HG03060 (cell line): ENCODE results near the gene EFNA4.

ENCODE experiments used
- ATAC-seq: cut with Tn5 transposase; IDR thresholded peaks from one replicate; pipeline ENCODE4 v1.9.1; 2021; ENCODE audit warnings: low read depth, moderate number of reproducible peaks; ENCODE audit not compliant: unreplicated experiment

Gene EFNA4, protein sequence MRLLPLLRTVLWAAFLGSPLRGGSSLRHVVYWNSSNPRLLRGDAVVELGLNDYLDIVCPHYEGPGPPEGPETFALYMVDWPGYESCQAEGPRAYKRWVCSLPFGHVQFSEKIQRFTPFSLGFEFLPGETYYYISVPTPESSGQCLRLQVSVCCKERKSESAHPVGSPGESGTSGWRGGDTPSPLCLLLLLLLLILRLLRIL

DNA sequence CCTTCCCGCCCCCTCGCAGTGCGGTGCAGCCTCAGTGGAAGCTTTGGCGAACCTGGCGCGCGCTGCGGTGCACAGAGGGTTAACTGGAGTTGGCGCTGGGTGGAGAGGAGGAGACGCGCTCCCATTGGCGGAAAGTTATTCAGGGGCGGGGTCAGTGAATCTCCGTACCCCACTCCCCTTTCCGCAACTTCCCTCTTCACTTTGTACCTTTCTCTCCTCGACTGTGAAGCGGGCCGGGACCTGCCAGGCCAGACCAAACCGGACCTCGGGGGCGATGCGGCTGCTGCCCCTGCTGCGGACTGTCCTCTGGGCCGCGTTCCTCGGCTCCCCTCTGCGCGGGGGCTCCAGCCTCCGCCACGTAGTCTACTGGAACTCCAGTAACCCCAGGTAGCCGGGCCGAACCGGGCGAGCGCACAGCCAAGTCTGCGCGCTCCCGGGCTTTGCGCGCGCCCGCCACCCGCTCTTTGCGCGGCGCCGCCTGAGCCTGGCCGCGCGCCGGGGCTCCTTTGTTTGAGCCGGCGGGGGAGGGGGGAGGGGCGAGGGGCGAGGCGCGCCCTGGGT is at the start of gene EFNA4:
Gene EFNA4 (plus strand): TSS at position 191 of the 561 bp plus-strand sequence. CDS start 84 bp downstream, at position 275.
- ATAC-seq = no peak

DNA sequence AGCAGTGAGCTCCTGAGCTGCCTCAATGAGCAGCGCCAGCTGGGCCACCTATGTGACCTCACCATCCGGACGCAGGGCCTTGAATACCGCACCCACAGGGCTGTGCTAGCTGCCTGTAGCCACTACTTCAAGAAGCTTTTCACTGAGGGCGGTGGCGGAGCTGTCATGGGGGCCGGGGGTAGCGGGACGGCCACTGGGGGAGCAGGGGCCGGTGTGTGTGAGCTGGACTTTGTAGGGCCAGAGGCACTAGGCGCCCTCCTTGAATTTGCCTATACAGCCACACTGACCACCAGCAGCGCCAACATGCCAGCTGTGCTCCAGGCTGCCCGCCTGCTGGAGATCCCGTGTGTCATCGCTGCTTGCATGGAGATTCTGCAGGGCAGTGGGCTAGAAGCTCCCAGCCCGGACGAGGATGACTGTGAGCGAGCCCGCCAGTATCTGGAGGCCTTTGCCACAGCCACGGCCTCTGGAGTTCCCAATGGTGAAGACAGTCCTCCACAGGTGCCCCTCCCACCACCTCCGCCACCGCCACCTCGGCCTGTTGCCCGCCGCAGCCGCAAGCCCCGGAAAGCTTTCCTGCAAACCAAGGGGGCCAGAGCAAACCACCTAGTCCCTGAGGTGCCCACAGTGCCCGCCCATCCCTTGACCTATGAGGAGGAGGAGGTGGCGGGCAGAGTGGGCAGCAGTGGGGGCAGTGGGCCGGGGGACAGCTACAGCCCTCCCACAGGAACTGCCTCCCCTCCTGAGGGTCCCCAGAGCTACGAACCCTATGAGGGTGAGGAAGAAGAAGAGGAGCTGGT is 48.6 kb upstream of the EFNA4 start:
- ATAC-seq = no peak

DNA sequence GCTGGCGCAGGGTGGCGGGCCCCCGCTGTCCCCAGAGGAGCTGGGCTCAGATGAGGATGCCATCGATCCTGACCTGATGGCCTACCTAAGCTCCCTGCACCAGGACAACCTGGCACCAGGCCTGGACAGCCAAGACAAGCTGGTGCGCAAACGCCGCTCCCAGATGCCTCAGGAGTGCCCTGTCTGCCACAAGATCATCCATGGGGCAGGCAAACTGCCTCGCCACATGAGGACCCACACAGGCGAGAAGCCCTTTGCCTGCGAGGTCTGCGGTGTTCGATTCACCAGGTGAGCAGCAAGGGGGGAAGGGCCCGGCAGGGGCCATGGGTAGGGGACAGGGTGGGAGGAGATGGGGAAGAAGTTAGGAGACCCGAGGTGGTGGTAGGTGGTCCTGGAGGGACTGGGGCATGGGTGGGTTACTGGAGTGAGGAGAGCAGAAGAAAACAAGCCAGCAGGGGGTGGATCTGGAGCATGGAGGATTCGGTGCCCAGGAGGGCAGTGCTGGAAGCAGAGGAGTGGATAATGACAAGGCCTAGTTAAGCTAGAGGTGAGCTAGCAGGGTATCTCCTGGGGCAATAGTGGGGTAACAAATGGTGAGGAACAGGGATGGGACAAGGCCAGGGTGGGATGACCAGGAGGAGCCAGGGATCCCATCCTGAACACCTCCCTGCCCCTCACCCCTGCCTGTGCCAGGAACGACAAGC is 47.9 kb upstream of the EFNA4 start:
- no peak for ATAC-seq

DNA sequence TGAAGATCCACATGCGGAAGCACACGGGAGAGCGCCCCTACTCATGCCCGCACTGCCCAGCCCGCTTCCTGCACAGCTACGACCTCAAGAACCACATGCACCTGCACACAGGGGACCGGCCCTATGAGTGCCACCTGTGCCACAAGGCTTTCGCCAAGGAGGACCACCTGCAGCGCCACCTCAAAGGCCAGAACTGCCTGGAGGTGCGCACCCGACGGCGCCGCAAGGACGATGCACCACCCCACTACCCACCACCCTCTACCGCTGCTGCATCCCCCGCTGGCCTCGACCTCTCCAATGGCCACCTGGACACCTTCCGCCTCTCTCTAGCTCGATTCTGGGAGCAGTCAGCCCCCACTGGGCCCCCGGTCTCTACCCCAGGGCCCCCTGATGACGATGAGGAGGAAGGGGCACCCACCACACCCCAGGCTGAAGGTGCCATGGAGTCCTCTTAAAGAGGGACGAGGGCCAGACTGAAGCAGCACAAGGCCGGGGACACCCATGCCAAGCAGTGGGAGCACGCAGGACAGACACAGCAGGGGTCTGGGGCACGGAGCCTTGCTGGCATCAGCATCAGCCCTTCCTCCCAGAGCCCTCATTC is 47.2 kb upstream of the EFNA4 start:
- ATAC-seq = no peak

DNA sequence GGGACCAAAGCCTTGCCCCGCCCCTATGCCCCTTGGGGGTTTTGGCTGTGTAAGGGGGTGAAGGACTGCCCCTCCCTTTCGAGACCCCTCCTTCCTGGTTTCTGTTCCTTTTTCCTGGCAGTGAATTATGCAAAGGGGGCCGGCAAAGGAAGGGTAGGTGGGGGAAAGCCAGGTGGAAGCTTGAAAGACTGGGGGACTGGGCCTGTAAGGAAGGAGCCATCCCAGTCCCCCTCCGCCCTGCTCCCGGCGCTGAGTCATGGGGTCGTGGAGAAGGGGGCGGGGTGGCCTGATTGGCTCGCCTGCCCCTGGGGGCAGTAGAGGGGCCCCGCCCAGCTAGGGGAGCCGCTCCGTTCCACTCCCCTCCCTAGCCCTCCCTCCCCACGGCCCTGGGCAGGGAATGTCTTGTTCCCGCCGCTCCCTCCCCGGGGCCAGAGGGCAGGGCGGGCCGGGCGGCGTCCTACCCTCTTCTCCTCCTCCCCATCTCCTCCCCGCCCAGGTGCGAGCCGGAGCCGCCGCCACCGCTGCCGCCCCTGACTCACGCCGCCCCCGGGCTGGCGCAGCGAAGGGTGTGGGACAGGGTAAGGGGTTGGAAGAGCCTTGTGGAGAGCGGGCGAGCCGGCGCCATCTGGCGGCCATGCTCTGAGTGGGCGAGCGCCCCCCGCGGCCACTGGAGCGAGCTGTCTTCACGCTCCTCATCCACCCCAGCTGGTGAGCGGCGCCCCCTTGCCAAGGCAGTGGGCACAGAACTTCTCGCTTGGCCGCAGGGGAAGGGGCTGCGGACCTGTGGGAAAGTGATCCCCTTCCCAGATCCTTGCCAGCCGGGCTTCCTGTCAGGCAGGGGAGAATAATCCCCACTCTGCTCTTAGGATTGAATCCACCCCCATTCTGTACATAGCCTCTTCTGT is 46.2 kb upstream of the EFNA4 start:
- no peak for ATAC-seq

DNA sequence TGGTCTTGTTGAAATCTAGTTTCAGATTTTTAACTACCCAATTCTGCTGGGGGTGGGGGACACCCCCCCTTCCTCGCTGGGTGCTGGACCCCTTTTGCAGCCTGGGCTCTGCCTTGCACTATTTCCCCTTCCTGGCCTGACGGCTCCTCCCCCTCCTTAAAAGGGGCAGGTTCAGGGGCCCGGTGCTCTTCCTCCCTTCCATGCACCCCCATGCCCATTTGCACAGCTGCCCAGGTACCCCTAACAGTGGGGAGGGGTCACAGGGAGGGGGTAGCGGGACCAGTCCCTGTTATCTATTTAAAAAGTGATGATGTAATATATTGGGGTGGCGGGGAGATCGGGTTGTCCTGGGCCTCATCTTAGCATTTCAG is 45.6 kb upstream of the EFNA4 start:
- no peak for ATAC-seq

DNA sequence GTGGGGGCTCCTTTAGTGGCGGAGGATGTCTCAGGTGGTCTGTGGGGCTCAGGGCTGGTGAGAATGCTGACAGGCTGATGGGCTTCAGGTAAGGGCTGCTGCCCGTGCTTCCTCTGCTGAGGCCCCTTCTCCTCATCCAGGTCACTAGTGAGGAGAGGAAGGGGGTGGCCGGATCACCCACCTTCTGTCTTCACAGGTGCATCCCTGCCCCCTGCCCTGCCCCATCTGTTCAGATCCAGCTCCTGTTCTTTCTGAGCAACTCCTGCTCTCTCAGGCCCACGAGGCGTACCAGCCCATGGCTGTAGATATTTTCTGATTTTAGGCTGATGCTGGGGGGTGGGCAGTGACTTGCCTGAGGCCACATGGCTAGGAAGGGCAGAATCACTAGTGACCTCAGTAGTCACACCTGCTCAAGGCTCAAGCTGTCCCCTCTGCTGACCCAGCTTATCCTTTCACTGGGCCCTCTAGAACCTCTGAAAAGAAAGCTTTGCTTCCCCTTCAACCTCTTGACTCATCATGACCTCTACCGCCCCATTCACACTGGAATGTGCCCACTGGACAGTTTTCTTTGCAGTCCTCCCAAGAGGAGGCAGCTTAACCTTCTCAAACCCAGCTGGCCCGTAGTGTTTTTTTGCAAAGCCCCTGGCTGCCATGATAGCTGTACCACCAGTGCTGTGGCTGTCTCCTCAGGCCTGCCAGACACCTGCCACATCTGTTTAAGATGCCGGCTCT is 44.8 kb upstream of the EFNA4 start:
- no peak for ATAC-seq

DNA sequence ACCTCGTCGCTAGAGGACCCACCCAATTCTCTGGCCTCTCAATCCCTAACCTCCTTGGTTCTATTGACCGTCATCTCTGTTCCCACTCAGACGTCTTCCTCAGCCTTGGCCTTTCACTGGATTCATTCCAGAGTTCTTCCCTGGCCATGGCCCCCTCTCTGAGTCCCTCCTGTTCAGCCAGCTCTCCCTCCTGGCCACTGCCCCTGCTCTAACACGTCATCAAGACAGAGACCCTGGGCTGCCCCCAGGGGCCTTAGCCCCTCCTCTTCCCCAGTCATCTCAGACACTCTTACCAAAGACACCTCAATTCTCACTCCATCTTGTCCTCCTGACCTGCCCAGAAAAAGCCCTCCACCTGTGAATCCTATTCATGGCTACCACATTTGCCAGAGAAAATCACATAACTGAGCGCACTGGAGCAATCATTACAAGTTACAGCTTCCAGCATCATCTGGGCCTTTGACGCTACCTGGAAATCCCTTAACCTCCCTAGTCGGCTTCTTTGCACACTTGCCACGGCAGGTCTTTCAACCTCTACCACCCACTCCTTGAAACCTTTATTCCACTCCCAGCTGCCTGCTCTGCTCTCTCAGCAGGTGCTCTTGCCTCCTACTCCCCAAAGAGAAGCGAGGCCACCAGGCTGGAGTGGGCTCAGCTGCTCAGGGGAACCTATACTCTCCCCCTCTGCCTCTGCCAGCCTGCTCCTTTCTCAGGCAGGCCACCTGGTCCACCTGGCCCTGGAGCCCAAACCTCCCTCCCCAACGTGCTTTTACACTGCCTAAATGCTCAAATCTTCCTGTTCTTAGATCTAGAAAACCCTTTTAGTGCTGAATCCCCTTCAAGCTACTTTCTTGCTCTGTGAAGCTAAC is 43.9 kb upstream of the EFNA4 start:
- no peak for ATAC-seq

DNA sequence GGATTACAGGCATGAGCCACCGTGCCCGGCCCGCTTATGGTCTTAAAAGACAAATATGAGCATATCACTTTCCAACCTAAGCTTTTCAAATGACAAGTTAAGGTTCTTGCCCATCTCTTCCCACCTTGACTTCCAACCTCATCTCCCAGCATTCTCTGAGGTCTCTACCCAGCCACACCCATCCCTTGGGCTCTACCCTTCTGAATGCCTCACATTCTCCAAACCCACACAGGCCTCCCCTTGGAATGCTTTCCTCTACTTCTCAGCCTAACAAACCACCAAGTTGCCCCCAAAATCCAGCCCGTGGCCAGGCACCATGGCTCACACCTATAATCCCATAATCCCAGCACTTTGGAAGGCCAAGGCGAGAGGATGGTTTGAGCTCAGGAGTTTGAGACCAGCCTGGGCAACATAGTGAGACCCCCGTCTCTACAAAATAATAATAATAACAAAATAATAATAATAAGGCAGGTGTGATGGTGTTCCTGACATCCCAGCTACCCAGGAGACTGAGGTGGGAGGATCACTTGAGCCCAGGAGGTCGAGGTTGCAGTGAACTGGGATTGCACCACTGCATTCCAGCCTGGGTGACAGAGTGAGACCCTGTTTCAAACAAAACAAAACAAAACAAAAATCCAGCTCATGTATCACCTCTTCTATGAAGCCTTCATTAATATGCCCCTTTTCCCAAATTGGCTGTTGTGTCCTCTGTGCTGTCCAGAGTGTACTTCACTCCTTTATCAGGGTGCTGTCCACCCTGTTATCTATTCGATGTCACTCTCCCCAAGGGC is 41.2 kb upstream of the EFNA4 start:
- no peak for ATAC-seq

DNA sequence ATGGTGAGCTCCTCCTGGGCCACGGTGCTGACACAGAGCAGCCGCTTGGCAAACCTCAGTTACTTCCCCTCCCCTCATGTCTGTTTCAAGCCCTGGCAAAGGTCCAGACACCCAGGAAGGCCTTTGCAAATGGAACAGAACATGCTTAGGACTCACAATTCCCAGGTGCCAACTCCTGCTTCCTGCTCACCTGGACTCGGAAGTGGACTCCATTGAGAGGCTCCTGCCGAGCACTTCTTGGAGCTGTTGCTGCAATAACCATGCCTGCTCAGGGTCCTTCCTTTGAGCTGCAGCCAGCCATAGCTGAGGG is 40.7 kb upstream of the EFNA4 start:
- no peak for ATAC-seq

DNA sequence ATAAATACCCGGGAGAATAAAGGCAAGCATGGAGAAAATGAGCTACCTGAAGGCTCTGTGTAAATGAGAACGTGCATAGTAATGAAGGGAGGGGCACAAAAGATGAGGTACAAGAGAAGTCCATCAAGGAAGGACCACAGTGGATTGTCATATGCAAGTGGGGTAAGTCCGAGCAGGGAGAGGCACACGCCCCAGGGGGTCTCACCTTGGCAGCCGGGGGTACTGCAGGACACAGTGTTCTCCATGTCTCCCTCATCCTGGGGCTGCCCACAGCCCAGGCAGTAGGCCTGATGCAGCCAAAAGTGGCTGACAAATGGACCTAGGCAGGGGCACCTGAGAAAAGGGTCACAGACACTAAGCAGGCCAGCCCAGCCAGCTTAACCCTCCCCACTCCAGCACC is 39.9 kb upstream of the EFNA4 start:
- ATAC-seq = no peak

DNA sequence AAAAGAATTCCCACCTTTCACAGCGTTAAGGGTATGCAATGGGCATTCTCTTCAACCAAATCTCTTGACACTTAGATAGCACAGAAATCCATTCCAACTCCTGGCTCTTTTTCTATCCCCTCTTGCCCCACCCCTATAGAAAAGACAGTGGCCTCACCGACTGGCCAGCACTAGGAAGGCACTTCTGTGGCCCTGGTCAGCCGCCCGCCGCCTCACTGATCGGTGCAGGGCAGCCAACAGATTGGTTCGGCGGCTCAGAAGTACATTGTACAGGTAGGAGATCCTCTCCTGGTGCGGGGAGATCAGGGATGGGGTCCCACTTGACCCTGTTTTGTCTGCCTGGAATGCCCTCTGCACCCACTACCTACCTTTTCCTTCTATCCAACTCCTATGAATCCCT is 39.2 kb upstream of the EFNA4 start:
- no peak for ATAC-seq

DNA sequence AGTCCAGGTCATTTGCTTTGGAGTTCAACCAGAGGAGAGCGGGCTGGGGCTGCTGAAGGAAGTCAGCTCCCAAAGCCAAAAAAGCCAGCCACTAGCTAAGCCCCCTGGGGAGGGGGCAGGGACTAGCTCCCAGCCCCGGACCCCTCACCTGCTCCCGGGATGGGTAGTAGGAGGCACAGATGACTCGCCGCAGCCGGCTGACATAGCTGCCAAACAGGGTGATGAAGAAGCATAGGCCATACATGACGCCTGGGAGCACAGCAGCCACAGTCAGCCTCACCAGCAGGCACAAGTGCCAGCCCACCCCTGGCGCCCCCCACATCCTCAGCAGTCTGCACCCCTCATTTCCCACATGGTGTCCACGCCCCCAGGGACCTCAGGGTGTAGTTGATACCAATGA is 37.4 kb upstream of the EFNA4 start:
- ATAC-seq = no peak

DNA sequence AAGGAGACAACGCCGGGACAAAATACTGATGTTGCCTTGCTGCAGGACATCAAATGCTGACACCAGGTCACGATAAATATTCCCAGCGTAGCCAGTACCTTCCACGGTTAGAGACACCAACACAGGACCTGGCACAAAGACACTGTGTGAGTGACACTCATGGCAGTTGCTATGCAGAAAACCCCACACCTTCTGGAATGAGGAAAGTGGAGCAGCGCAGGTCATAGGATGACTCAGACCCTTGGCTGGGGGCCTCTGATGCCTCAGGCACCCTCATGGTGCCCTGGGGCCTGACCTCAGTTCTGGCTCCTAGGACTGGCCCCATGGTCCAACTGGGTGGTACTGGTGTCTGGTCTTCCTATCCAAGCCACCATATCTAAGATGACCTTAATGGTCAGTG is 37.0 kb upstream of the EFNA4 start:
- no peak for ATAC-seq

DNA sequence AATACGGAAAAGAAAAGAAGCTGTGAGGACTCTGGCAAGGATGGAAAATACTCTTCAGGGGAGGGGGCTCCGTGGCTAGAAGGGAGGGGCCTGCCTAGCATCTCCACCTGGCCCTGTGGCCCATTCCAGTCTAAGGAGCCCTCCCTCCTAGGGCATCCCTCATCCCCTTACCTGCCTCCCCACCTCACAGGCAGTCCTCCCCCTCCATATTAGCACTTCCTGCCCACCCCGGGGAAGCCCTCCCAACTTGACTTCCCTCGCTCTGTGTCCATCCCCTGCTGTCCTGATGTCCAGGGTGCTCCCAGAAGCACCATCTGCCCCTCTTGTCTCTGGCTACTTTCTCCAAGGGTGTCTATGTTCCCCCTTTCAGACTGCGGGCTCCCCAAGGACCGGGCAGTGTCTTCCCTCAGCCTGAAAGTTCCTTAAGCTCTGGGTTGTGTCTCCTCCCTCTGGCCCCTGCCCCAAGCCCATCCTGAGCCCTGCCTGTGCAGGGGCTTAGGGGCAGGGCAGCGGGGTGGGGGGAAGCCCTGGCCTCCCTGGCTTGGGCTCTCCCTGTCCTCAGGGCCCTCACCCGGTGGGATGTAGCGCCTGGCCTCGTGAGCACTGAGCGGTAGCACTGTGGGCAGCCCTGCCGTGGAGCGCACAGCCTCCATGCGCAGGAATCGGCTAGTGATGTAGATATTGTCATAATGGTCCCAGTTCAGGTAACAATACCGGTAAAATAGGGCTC is 33.9 kb upstream of the EFNA4 start:
- no peak for ATAC-seq

DNA sequence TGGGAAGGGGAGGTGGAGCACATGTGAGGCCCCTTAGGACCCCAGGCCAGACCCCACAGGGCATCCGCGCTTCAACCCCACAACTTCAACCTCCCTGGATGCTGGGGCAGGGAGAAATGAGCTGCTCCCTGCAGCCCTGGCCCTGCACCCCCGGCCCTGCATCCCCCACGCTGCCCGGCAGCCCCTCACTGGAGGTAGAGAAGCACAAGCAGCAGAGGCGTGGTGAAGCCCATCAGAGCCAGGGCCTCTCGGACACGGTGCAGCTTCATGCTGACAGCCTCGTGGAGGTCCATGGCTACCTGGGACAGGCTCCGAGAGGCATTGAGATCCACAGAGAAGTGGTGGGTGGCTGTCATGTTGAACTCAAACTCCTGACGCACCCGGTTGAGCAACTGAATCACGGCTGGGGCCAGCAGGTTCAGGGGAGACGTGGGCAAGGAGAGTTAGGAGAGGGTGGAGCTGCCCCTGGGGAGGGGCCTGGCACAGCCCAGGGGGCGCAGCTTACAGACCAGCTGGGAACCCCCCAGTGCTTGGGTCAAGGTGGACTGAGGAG is 33.2 kb upstream of the EFNA4 start:
- ATAC-seq = no peak

DNA sequence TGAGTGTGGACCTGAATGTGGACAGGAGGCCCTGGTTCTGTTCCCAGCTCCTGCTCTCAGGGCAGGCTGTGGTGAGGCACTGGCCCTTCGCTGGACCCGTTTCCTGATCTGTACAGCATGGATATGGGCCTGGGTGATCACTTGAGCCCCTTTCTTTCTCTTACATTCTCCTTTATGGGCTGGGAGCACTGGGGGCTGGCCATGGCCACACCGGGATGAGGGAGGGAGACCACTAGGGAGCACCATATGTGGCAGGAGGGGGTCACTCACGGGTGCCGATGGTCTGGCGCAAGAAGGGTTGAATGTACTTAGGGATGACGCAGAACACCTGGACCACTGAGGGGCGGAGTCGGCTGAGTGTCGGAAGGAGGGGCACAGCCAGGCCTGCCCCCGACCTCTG is 32.6 kb upstream of the EFNA4 start:
- ATAC-seq = no peak
